ENCODE results near the gene ARPC5.

DNA sequence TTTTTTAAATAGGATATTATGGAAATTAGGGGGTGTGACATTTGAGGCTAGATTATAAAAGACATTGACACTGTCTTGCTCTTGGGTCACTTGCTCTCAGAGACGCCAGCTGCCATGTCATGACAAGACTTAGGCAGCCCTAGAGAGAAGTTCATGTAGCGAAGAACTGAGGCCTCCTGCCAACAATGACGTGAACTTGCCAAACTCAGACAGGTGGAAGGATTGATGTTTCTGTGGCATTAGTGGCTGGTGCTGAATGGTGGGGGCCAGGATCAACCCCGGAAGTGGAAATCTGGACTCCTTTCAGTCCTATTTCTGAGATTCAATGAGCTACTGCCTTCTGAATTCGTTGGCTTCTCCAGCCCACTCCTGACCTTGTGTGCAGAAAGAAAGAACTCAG, 60.0 kb downstream of the ARPC5 start:
- TF ChIP-seq, protein P1, sequence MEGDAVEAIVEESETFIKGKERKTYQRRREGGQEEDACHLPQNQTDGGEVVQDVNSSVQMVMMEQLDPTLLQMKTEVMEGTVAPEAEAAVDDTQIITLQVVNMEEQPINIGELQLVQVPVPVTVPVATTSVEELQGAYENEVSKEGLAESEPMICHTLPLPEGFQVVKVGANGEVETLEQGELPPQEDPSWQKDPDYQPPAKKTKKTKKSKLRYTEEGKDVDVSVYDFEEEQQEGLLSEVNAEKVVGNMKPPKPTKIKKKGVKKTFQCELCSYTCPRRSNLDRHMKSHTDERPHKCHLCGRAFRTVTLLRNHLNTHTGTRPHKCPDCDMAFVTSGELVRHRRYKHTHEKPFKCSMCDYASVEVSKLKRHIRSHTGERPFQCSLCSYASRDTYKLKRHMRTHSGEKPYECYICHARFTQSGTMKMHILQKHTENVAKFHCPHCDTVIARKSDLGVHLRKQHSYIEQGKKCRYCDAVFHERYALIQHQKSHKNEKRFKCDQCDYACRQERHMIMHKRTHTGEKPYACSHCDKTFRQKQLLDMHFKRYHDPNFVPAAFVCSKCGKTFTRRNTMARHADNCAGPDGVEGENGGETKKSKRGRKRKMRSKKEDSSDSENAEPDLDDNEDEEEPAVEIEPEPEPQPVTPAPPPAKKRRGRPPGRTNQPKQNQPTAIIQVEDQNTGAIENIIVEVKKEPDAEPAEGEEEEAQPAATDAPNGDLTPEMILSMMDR (IDR thresholded peaks at IDR 0.05; ENCODE audit: low read length) = no peak
- TF ChIP-seq EZH2 (IDR thresholded peaks at IDR 0.05; ENCODE audit: borderline replicate concordance, low read length) = no peak

Data from OCI-LY1 (cell line).